SU-DHL-6 (cell line): ENCODE measurements around the gene HYDIN.

Experiments
- H2AFZ ChIP-seq: fragments of 200-600 bp; sonication (generic); 2 replicates; pipeline ENCODE4 v1.6.1; 2014; ENCODE audit warnings: low read depth, mild to moderate bottlenecking, moderate library complexity, mixed read lengths, antibody characterized with exemption, low read length; ENCODE audit not compliant: severe bottlenecking
- H3F3A ChIP-seq: fragments of 200-600 bp; shearing (Covaris generic); 2 replicates; pipeline ENCODE4 v1.6.0; 2016; ENCODE audit warnings: antibody characterized with exemption, mild to moderate bottlenecking; ENCODE audit not compliant: insufficient read depth
- H3K27ac ChIP-seq: fragments of 200-600 bp; sonication (generic); 2 replicates; pipeline ENCODE4 v1.5.1; 2016; ENCODE audit warnings: low read depth, mild to moderate bottlenecking, low read length, moderate library complexity, mixed read lengths
- H3K27me3 ChIP-seq: fragments of 200-600 bp; sonication (generic), shearing (Covaris generic); 2 replicates; pipeline ENCODE4 v1.6.0; 2014; ENCODE audit warnings: mild to moderate bottlenecking, low read length
- H3K36me3 ChIP-seq: fragments of 200-600 bp; sonication (generic); 2 replicates; pipeline ENCODE4 v1.6.1; 2014; ENCODE audit warnings: mild to moderate bottlenecking, low read length, mixed read lengths
- H3K4me2 ChIP-seq: fragments of 300-600, 200-600 bp; shearing (Covaris generic), sonication (generic); 2 replicates; pipeline ENCODE4 v1.6.0; 2014; ENCODE audit warnings: low read length, low read depth, mild to moderate bottlenecking; ENCODE audit not compliant: poor library complexity, severe bottlenecking
- H3K4me3 ChIP-seq: fragments of 200-600 bp; sonication (generic); 2 replicates; pipeline ENCODE4 v1.5.1; 2014; ENCODE audit warnings: antibody characterized with exemption, low read length, mild to moderate bottlenecking, mixed read lengths; ENCODE audit not compliant: insufficient read depth, poor library complexity, severe bottlenecking
- H3K79me2 ChIP-seq: fragments of 200-600 bp; sonication (generic); 2 replicates; pipeline ENCODE4 v1.6.1; 2014; ENCODE audit warnings: mild to moderate bottlenecking, low read length, moderate library complexity; ENCODE audit not compliant: insufficient read depth
- H3K9ac ChIP-seq: fragments of 200-600 bp; sonication (generic); 2 replicates; pipeline ENCODE4 v1.7.0; 2014; ENCODE audit warnings: mild to moderate bottlenecking, low read length
- H3K9me2 ChIP-seq: fragments of 200-600 bp; sonication (generic); replicated peaks from 2 replicates; pipeline ENCODE4 v1.6.1; 2014; ENCODE audit warnings: low read length; ENCODE audit not compliant: insufficient read depth
- H3K9me3 ChIP-seq: fragments of 200-600 bp; sonication (generic); 2 replicates; pipeline ENCODE4 v1.6.1; 2014; ENCODE audit warnings: low read length, mixed read lengths; ENCODE audit not compliant: insufficient read depth
- H4K20me1 ChIP-seq: fragments of 200-600 bp; sonication (generic); 2 replicates; pipeline ENCODE4 v1.6.1; 2014; ENCODE audit warnings: low read depth, mild to moderate bottlenecking, antibody characterized with exemption, low read length, moderate library complexity, mixed read lengths
- EZH2phosphoT487 ChIP-seq: fragments of 200-600 bp; sonication (generic), shearing (Covaris generic); conservative IDR thresholded peaks from 2 replicates; pipeline ENCODE4 v1.6.1; 2018; ENCODE audit warnings: mild to moderate bottlenecking, antibody characterized with exemption, low read length, moderate library complexity, mixed read lengths
- TF ChIP-seq, protein P1 (sequence below): fragments of 200-600 bp; sonication (generic); IDR thresholded peaks from one replicate; pipeline ENCODE4 v1.5.1; 2017; ENCODE audit warnings: antibody characterized with exemption, mild to moderate bottlenecking, low read length, moderate library complexity; ENCODE audit not compliant: insufficient read depth, poor library complexity, severe bottlenecking

HYDIN gene

DNA sequence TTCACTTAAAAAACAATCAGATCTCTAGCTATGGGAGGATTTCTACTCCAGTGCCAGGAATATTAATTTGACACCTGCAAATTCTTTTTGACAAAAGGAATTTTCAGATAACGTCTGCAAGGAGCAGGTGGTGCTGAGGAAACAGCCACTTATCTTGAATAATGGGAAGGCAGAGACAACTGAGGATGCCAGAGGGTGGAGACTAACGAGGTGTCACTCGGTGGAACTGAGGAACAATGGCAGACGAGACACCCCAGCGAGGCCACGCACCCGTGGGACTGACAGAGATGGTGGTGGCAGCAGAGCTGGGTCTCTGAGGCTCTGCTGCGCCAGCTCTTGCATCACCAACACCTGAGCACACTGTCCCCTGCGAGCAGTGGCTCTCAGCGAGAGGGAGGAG is 471.7 kb downstream of the HYDIN start:
- Histone ChIP-seq H3F3A (no peaks in the 10 kb centered on the region), H3K27ac (no peak overlapping the region), H3K4me2 (no peak overlapping the region), H3K27me3 (no peaks in the 10 kb centered on the region), H3K9me2 (no peaks in the 10 kb centered on the region), H3K4me3 (no peak overlapping the region), H3K9ac (no peak overlapping the region), H3K9me3 (no peaks in the 10 kb centered on the region), H3K36me3 (no peaks in the 10 kb centered on the region), H4K20me1 (no peaks in the 10 kb centered on the region), H3K79me2 (no peaks in the 10 kb centered on the region), H2AFZ (no peak overlapping the region)
- TF ChIP-seq EZH2phosphoT487: no peak
- TF ChIP-seq, protein P1, sequence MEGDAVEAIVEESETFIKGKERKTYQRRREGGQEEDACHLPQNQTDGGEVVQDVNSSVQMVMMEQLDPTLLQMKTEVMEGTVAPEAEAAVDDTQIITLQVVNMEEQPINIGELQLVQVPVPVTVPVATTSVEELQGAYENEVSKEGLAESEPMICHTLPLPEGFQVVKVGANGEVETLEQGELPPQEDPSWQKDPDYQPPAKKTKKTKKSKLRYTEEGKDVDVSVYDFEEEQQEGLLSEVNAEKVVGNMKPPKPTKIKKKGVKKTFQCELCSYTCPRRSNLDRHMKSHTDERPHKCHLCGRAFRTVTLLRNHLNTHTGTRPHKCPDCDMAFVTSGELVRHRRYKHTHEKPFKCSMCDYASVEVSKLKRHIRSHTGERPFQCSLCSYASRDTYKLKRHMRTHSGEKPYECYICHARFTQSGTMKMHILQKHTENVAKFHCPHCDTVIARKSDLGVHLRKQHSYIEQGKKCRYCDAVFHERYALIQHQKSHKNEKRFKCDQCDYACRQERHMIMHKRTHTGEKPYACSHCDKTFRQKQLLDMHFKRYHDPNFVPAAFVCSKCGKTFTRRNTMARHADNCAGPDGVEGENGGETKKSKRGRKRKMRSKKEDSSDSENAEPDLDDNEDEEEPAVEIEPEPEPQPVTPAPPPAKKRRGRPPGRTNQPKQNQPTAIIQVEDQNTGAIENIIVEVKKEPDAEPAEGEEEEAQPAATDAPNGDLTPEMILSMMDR: no peak
